GM21528 (cell line): ENCODE results near the gene ITGA2B.
"Not testable (repeated sequence)": the region's sequence is repeated elsewhere in the genome, so short reads cannot be mapped to it uniquely, and the experiment has no call there.

ENCODE experiments used
- ATAC-seq: cut with Tn5 transposase; IDR thresholded peaks from one replicate; pipeline ENCODE4 v1.9.1; 2021; ENCODE audit warnings: mild to moderate bottlenecking, moderate library complexity; ENCODE audit not compliant: unreplicated experiment, low FRiP score

Gene ITGA2B

GRCh38 chr17:44372036-44372435, 17.4 kb downstream of the ITGA2B start:
- no peak for ATAC-seq

GRCh38 chr17:44369414-44370023, 19.9 kb downstream of the ITGA2B start:
- not testable (repeated sequence) for ATAC-seq

GRCh38 chr17:44368391-44369243, 20.8 kb downstream of the ITGA2B start:
- not testable (repeated sequence) for ATAC-seq

GRCh38 chr17:44367231-44367979, 22.0 kb downstream of the ITGA2B start:
- no peak for ATAC-seq

GRCh38 chr17:44365051-44365450, 24.4 kb downstream of the ITGA2B start:
- ATAC-seq, result not testable (repeated sequence)

- ATAC-seq, result no peak
Observed at GRCh38 chr17:44363613-44364159, 25.8 kb downstream of the ITGA2B start, which contains the start of gene FAM171A2. TSS of gene FAM171A2 (minus strand) at chr17:44363853. CDS start at chr17:44363714, 139 bp downstream.

GRCh38 chr17:44362949-44363612, 26.4 kb downstream of the ITGA2B start:
- no peak for ATAC-seq

- no peak for ATAC-seq
Observed at GRCh38 chr17:44362459-44362948, 26.9 kb downstream of the ITGA2B start.

- ATAC-seq, result no peak
Observed at GRCh38 chr17:44361292-44362260, 27.9 kb downstream of the ITGA2B start.

- ATAC-seq, result no peak
Observed at GRCh38 chr17:44360826-44361225, 28.6 kb downstream of the ITGA2B start.

GRCh38 chr17:44360144-44360533, 29.3 kb downstream of the ITGA2B start:
- no peak for ATAC-seq

GRCh38 chr17:44359458-44360143, 29.8 kb downstream of the ITGA2B start:
- ATAC-seq, result no peak

- no peak for ATAC-seq
Observed at GRCh38 chr17:44359006-44359405, 30.4 kb downstream of the ITGA2B start.

GRCh38 chr17:44358066-44358465, 31.4 kb downstream of the ITGA2B start:
- ATAC-seq, result no peak

GRCh38 chr17:44356241-44356640, 33.2 kb downstream of the ITGA2B start:
- no peak for ATAC-seq

GRCh38 chr17:44355642-44356099, 33.8 kb downstream of the ITGA2B start:
- ATAC-seq, result no peak

- no peak for ATAC-seq
Observed at GRCh38 chr17:44354582-44355561, 34.6 kb downstream of the ITGA2B start.
